GM19467 (cell line): ENCODE measurements around the gene HIF3A.
"Not testable (repeated sequence)": the region's sequence is repeated elsewhere in the genome, so short reads cannot be mapped to it uniquely, and the experiment has no call there.

Experiments
- ATAC-seq: cut with Tn5 transposase; IDR thresholded peaks from one replicate; pipeline ENCODE4 v1.9.1; 2021; ENCODE audit warnings: mild to moderate bottlenecking, moderate library complexity; ENCODE audit not compliant: unreplicated experiment

The HIF3A gene

DNA sequence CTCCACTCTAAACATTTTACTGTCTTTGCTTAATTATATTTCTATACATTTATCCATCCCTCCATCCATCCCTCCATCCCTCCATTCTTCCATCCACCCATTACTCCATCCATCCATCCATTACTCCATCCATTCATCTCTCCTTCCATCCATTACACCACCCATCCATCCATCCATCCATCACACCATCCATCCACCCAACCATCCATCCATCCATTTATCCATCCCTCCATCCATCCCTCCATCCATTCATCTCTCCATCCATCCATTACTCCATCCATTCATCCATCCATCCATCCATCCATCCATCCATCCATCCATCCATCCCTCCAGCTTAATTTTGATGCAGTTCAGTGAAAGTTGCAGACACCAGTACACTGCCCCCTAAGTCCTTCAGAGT lies 5.0 kb upstream of the HIF3A start:
- ATAC-seq = no peak

DNA sequence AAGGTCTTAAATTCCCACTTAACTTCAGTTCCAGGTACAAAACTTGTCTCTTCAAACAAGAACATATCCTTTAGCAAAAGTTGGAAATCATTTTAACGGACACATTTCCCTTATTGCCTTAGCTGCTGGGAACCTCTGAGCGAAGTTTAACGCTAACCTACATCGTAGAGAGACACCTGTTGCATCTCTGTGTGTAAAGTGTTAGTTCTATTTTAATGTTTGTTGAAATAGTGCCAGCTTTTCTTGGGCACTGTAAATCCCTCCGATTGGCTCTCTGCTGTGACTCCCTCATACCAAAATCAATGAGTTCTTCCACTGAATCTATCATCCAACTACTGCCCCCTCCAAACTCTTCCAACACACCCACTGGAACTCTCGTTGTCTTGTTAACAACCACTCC lies 2.3 kb upstream of the HIF3A start:
- ATAC-seq = no peak

GRCh38 chr19:46295401-46296201 lies 1.2 kb upstream of the HIF3A start:
- no peak for ATAC-seq

DNA sequence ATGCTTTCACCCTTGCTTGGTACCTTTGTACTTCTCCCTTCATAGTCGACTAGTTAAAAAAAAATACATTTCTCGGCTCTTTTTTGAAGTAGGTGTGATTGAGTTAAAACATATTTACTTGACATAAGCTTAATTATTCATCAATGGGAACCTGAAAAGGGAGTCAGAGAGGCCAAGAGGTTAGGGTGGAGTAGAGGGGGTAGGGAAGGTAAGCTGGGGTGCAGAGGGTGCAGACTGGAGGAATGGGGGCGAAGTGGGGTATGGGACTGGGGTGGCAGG lies 701 bp upstream of the HIF3A start:
- ATAC-seq = no peak

DNA sequence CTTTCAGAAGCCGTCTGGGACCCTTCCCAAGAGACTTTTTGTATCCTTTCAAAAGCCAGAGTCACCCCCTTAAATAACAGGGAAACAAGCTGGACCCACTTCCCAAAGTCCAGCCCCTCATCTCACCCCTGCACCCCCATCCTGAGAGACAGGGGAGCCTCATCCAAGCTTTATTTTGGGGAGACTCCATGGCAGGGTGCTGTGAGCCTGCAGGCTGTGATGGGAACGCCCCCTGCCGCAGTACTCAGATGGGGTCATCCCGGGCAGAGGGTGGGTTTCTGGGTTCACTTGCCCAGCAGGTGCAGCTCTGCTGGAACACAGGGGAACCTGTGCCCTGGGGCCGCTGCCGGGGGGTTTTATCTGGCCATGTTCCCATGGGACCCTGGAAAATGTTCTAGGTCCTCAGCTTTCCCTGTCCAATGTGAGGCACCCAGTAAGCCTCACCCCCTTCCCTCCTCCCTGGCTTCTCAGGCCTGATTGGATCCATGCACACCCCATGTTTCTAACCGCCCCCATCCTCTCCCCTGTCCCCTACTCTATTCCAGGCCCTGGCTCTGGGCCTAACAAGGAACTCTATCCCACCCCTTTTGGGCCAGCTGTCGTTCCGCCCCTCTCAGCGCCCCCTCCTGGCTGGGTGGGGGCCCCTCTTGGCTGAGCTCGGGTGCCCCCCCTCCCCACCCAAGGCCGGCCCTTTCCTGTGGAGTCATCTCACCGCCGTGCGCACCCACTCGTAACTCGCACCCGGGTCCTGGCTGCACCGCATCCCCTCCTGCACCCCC lies 1.0 kb downstream of the HIF3A start:
- ATAC-seq = no peak

- no peak for ATAC-seq
Observed at GRCh38 chr19:46298479-46299003, 1.7 kb downstream of the HIF3A start.

DNA sequence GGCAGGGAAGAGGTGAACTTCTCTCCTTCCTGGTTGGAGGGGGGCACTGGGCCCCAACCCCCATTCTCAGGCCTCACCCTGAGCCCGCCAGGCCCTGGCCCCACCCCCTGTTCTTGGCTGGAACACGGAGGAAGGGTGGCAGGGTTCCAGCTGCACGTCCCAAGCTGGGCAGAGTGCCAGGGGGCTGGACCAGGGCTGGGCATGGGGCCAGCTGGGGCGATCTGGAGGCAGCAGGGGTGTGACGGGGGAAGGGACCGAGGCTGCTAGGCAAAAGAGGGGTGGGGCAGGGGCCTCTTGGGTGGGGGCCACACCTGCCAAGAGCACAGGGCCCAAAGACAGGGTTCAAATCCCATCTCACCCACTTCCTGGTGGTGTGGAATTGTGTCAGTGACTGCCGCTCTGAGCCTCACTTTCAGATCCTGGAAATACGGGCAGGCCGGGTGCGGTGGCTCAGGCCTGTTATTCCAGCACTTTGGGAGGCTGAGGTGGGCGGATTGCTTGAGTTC lies 2.2 kb downstream of the HIF3A start:
- ATAC-seq = no peak

DNA sequence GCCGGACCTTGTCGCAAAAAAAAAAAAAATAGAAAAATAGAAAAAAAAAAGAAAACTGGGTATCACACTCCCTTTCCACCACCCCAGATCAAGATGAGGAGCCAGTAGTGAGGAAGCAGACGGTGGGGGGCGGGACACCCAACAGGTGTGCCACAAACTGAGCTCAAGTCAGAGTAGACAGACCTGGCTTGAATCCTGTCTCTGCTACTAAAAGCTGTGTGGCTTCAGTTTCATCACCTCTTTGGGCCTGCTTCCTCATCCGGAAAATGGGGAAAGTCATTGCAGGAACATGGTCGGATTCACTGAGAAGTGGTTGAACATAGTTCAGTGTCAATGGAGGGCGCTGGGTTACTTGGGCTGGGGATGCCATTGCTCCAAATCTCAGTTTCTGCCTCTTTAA lies 2.9 kb downstream of the HIF3A start:
- ATAC-seq = no peak

GRCh38 chr19:46303322-46303690 lies 6.5 kb downstream of the HIF3A start:
- ATAC-seq = no peak

GRCh38 chr19:46303691-46304397 lies 7.0 kb downstream of the HIF3A start:
- ATAC-seq = no peak

DNA sequence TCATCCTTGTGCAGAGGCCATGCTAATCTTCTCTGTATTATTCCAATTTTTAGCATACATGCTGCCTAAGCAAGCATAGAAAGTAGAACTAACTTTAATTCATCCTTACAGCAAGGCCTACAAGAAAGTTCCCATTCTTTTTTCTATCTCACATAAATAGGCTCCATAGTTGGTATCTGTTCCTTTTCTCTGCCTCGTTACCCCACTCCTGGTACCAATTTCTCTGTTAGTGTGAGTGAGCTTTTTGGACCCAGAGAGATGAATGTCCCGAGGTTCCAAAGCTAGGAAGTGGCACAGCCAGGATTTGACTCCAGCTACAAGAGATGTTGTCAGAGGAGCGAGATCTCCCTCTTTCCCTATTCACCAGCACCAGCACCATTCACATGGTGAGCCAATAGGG lies 9.7 kb downstream of the HIF3A start:
- ATAC-seq = no peak

- no peak for ATAC-seq
Observed at GRCh38 chr19:46308510-46308909, 11.7 kb downstream of the HIF3A start.

DNA sequence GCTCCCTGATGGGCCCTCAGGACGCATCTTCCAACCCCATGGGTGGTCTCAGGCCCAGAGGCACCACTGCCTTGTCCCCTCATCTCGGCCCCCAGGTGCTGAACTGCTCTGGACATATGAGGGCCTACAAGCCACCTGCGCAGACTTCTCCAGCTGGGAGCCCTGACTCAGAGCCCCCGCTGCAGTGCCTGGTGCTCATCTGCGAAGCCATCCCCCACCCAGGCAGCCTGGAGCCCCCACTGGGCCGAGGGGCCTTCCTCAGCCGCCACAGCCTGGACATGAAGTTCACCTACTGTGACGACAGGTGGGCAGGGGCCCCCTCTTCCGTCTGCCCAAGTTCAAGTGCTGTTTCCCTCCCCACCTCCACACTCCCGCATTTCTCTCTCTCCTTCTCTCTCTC lies 12.2 kb downstream of the HIF3A start:
- no peak for ATAC-seq

DNA sequence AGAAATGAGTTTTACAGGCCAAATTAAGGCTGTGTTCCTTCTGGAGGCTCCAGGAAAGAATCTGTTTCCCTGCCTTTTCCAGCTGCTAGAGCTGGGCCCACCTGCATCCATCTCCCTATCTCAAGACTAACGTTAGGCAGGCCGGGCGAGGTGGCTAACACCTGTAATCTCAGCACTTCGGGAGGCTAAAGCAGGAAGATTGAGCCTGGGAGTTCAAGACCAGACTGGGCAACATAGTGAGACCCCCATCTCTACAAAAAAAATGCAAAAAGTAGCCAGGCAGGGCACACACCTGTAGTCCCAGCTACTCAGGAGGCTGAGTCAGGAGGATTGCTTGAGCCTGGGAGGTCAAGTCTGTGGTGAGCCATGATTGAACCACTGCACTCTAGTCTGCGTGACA lies 14.6 kb downstream of the HIF3A start:
- ATAC-seq = no peak

DNA sequence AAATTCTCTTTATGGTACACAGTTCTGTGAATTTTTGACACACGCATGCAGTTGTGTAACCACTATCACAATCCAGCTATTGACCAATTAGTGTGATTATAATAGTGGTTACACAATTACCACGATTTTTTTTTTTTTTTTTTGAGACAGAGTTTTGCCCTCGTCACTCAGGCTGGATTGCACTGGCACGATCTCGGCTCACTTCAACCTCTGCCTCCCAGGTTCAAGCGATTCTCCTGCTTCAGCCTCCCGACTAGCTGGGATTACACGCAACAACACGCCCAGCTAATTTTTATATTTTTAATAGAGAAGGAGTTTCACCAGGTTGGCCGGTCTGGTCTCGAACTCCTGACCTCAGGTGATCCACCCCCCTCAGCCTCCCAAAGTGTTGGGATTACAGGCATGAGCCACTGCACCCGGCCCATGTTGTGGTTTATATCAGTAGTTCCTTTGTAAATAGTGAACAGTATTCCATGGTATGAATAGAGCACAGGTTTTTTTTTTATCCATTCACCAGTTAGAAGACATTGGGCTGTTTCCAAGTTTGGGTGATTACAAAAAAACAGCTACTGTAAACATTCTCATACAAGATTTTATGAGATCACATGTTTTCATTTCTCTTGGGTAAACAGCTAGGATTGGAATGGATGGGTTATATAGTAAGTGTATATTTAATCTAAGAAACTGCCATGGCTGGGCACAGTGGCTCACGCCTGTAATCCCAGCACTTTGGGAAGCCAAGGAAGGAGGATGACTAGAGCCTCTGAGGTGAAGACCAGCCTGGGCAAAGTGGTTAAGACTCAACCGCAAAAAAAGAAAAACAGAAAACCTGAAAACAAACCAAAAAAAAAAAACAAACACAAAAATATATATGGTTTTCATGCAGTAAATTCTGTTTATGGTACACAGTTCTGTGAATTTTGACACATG lies 17.0 kb downstream of the HIF3A start:
- ATAC-seq = not testable (repeated sequence)

DNA sequence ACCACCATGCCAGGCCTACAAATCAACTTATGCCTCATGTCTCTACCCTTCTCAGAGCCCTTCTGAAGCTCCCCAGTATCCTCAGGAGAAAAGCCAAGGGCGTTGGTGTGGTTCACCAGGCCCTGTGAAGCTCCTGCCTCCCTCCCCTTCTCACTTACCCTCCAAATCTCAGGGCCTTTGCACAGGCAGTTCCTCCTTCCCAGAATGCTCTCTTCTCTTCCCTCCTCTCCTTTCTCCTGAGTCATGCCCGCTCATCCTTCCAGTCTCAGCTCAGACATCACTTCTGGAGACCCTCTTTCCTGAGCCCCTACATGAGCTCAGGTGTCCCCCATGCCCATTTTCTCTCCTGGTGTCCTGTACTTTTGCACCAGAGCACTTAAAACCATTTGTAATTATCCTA lies 20.5 kb downstream of the HIF3A start:
- no peak for ATAC-seq

GRCh38 chr19:46319613-46320012 lies 22.8 kb downstream of the HIF3A start:
- no peak for ATAC-seq

DNA sequence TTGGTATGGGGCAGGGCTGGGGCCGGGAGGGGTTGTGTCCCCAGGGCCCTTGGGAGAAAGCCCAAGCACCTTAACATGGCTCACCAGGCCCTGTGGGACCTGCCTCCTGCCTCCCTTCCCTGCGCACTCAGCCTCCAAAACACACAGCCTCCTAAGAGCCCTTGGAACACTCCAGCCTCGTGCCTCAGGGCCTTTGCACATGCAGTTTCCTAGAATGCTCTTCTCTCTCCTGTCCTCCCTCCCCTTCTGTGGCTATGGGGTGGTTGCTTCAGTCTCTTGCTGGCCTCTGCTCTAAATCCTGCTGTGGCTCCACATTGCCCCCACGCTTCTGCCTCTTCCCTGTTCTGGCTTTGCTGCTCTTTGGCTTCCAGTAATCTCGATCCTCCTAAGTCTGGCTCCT lies 23.7 kb downstream of the HIF3A start:
- ATAC-seq = no peak

DNA sequence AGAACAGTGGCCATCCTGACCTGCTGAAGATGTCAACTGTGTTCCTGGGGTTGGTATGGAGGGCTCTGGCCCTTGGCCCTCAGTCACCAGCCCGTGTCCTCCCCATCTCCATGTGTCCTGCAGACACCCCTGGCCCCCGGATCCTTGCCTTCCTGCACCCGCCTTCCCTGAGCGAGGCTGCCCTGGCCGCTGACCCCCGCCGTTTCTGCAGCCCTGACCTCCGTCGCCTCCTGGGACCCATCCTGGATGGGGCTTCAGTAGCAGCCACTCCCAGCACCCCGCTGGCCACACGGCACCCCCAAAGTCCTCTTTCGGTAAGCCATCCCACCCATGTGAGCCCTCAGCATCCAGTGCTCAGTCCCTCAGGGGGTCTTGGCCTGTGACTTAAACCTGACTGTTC lies 24.8 kb downstream of the HIF3A start:
- no peak for ATAC-seq

DNA sequence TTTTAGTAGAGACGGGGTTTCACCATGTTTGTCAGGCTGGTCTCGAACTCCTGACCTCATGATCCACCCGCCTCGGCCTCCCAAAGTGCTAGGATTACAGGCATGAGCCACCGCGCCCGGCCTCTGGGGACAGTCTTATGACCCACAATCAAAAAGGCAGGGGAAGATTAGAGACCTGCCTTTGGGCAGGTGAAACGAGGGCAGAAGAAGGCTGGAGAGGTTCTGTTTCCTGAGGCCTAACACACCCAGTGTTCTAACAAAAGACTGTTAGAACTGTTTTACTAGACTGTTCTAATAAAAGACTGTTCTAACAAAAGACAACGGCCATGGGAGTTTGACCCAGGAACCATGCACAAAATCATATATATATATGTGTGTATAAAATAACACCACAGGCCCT lies 26.4 kb downstream of the HIF3A start:
- not testable (repeated sequence) for ATAC-seq

DNA sequence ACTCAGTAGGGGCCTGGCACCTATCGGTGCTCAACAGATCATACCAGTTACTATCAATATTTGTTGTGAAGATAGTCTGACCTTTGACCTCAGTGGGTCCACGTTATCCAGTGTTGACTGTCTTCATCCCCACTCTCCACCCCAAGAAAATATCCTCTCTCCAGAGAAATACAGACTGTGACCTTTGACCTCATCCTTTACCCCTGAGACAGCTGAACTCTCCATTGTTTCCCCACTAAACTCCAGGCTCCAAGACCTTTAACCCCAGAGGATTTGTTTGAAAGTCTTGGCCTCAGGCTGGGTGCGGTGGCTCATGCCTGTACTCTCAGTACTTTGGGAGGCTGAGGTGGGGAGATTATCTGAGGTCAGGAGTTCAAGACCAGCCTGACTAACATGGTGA lies 27.4 kb downstream of the HIF3A start:
- ATAC-seq = no peak
